Mucosa of descending colon (tissue), 3 donors: ENCODE results near the gene PCDHGA1. TPM values are rescaled to one million over a fixed set of nuclear protein-coding genes. Genes with fewer than 3 reads are reported as not detected.

Experiments
- ATAC-seq: fragments of 200-7000 bp; cut with Tn5 transposase; one replicate; pipeline ENCODE4 v1.9.1; 2020; ENCODE audit warnings: mild to moderate bottlenecking, moderate library complexity
- DNase-seq, 3 donors: peaks; one replicate each; pipeline ENCODE4 v3.0.0-alpha.2; 2020
- H3K36me3 ChIP-seq: fragments of 200-600 bp; one replicate; pipeline ENCODE4 v1.8.0; 2021; ENCODE audit warnings: low read depth, mild to moderate bottlenecking
- H3K4me1 ChIP-seq: fragments of 200-600 bp; one replicate; pipeline ENCODE4 v1.8.0; 2021; ENCODE audit warnings: low read depth, mild to moderate bottlenecking
- H3K4me3 ChIP-seq: fragments of 200-600 bp; one replicate; pipeline ENCODE4 v1.8.0; 2021; ENCODE audit warnings: mild to moderate bottlenecking
- H3K9me3 ChIP-seq: fragments of 200-600 bp; one replicate; pipeline ENCODE4 v1.8.0; 2021; ENCODE audit warnings: mild to moderate bottlenecking
- CTCF ChIP-seq: fragments of 200-600 bp; IDR thresholded peaks from one replicate; pipeline ENCODE4 v1.8.0; 2022; ENCODE audit warnings: antibody characterized with exemption, mild to moderate bottlenecking
- intact Hi-C, 2 donors: fragments of 100-400 bp; cut with DNase I in 1 of 2; cut with micrococcal nuclease in 1 of 2; formaldehyde crosslinking; loops; one replicate each; pipeline versions ENCODE4 v1.11.0 to v1.11.1; 2022; cut with DNase I, micrococcal nuclease
- total RNA-seq, 3 donors: library from RNA; stranded (reverse); fragmentation: NEBNext Ultra II Directional in 2 of 3; extraction: Animal tissue kit (Norgen Biotek cat#: 25700) in 2 of 3; gene quantifications; one replicate each; pipeline versions ENCODE4 v1.2.1 to v1.2.4, GENCODE V29; 2021 to 2023
- donor health status: DM: no; HTN: no; CAD: no; lungs with moderate emphysema.
- donor health status: DM: no; HTN: no; CAD: no.
- donor health status: DM: no; HTN: yes; CAD: no.

The PCDHGA1 gene
- total RNA-seq, 3 donors from 2014 or later = 0.35 to 1.6 (median 0.43) TPM

- DNase-seq (no peak), ATAC-seq (no peak)
- no peak overlapping the region for H3K4me3 ChIP-seq
- peaks cover 17% of the 10 kb centered on the region for H3K4me1 ChIP-seq
- no peaks in the 10 kb centered on the region for H3K9me3 ChIP-seq
- TF ChIP-seq CTCF = no peak
- intact Hi-C loops = no loop called here
- no peaks in the 10 kb centered on the region for H3K36me3 ChIP-seq
Measured at GRCh38 chr5:141515141-141515540, 184.8 kb downstream of the PCDHGA1 start.

- Histone ChIP-seq H3K4me3 (no peak overlapping the region), H3K36me3 (no peaks in the 10 kb centered on the region), H3K9me3 (no peaks in the 10 kb centered on the region), H3K4me1 (peaks cover 26% of the 10 kb centered on the region)
- TF ChIP-seq CTCF = no peak
- intact Hi-C loops = no loop called here
- ATAC-seq = no peak
- DNase-seq = no peak
Measured at GRCh38 chr5:141515946-141516671, 185.8 kb downstream of the PCDHGA1 start.

- DNase-seq = no peak
- ATAC-seq = no peak
- no peaks in the 10 kb centered on the region for H3K36me3 ChIP-seq
- no peak for TF ChIP-seq CTCF
- intact Hi-C loops = no loop called here
- no peaks in the 10 kb centered on the region for H3K9me3 ChIP-seq
- peaks cover 30% of the 10 kb centered on the region for H3K4me1 ChIP-seq
- no peak overlapping the region for H3K4me3 ChIP-seq
Measured at GRCh38 chr5:141516672-141517025, 186.3 kb downstream of the PCDHGA1 start.

- Histone ChIP-seq H3K4me3 (no peak overlapping the region), H3K9me3 (no peaks in the 10 kb centered on the region), H3K36me3 (no peaks in the 10 kb centered on the region), H3K4me1 (peaks cover 33% of the 10 kb centered on the region)
- no peak for ATAC-seq
- DNase-seq = no peak
- intact Hi-C loops = no loop called here
- no peak for TF ChIP-seq CTCF
Measured at GRCh38 chr5:141517312-141517711, 187.0 kb downstream of the PCDHGA1 start.

- no peak for TF ChIP-seq CTCF
- ATAC-seq (no peak), DNase-seq (no peak)
- intact Hi-C loops = no loop called here
- Histone ChIP-seq H3K4me1 (peaks cover 30% of the 10 kb centered on the region), H3K4me3 (no peak overlapping the region), H3K9me3 (no peaks in the 10 kb centered on the region), H3K36me3 (no peaks in the 10 kb centered on the region)
Measured at GRCh38 chr5:141517880-141518617, 187.7 kb downstream of the PCDHGA1 start.
